ENCODE results near the gene ABCA7. TPM values are rescaled to one million over a fixed set of nuclear protein-coding genes. Genes with fewer than 3 reads are reported as not detected.

ABCA7 gene
- total RNA-seq, 1 experiment from 2014 or later = 40.3 TPM

DNA sequence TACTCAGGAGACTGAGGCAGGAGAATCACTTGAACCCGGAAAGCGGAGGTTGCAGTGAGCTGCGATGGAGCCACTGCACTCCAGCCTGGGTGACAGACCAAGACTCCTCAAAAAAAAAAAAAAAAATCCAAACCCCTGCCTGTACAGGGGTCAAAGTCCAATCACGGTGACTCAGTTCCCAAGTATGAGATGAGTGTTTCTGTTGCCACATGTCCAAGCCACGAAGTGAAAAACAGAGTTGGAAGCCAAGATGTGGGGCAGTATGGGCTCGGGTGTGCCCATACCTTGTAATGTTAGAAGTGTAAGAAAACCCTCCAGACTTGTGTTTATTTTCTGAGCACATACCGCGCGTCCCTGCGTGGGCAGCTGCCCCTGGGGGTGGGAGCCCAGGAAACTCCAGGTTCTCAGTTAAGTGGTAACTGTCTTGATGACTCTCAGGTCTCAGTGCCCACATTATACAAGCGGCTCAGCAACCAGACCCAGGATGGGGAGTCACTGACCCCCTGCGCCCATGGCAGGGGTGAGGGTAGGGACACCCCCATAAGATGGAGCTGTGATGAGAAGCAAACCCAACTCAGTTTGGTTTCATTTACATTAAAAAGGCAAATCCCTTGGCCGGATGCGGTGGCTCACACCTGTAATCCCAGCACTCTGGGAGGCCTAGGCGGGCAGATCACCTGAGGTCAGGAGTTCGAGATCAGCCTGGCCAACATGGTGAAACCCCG lies 62.7 kb downstream of the ABCA7 start (continued):
- TF ChIP-seq, protein P1, sequence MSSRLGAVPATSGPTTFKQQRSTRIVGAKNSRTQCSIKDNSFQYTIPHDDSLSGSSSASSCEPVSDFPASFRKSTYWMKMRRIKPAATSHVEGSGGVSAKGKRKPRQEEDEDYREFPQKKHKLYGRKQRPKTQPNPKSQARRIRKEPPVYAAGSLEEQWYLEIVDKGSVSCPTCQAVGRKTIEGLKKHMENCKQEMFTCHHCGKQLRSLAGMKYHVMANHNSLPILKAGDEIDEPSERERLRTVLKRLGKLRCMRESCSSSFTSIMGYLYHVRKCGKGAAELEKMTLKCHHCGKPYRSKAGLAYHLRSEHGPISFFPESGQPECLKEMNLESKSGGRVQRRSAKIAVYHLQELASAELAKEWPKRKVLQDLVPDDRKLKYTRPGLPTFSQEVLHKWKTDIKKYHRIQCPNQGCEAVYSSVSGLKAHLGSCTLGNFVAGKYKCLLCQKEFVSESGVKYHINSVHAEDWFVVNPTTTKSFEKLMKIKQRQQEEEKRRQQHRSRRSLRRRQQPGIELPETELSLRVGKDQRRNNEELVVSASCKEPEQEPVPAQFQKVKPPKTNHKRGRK (CRISPR knock-in tag; IDR thresholded peaks at IDR 0.05; ENCODE audit: borderline replicate concordance) = no peak
- no peak for TF ChIP-seq NFYB (CRISPR knock-in tag; conservative IDR thresholded peaks at IDR 0.05; ENCODE audit: low read depth)

DNA sequence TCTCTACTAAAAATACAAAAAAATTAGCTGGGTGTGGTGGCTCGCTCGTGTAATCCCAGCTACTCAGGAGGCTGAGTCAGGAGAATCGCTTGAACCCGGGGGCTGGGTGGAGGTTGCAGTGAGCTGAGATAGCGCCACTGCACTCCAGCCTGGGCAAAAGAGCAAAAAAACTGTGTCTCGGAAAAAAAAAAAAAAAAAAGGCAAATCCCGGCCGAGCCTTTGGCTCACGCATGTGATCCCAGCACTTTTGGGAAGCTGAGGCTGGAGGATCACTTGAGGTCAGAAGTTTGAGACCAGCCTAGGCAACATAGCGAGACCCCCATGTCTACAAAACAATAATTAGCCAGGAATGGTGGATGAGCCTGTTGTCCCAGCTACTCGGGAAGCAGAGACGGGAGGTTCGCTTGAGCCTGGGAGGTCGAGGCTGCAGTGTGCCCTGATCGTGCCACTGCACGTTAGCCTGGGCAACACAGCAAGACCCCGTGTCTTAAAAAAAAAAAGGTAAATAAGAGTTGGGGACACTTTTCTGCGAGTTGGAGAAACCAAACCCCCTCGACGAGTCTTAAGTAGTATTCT lies 63.3 kb downstream of the ABCA7 start:
- TF ChIP-seq ZNF121 (CRISPR knock-in tag; IDR thresholded peaks at IDR 0.05) (peak; percentile 100), GTF2I (CRISPR knock-in tag; conservative IDR thresholded peaks at IDR 0.05) (peak; percentile 85; the same call in 1 of the 2 replicates)
- TF ChIP-seq, protein P2, sequence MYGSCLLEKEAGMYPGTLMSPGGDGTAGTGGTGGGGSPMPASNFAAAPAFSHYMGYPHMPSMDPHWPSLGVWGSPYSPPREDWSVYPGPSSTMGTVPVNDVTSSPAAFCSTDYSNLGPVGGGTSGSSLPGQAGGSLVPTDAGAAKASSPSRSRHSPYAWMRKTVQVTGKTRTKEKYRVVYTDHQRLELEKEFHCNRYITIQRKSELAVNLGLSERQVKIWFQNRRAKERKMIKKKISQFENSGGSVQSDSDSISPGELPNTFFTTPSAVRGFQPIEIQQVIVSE (CRISPR knock-in tag; IDR thresholded peaks at IDR 0.05; ENCODE audit: borderline replicate concordance) = no peak
- TF ChIP-seq, protein P3, sequence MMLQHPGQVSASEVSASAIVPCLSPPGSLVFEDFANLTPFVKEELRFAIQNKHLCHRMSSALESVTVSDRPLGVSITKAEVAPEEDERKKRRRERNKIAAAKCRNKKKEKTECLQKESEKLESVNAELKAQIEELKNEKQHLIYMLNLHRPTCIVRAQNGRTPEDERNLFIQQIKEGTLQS (CRISPR knock-in tag; conservative IDR thresholded peaks at IDR 0.05) = no peak
- Mint-ChIP-seq H3K36me3 (no peaks in the 10 kb centered on the region), H3K9me3 (no peaks in the 10 kb centered on the region), H3K4me1 (peaks cover 15% of the 10 kb centered on the region), H3K27ac (peak overlapping the region; percentile 72; the same call in 1 of the 2 replicates), H3K4me3 (peak overlapping the region; percentile 51), H3K27me3 (ENCODE audit: low read depth) (no peaks in the 10 kb centered on the region)
- no peak for DNase-seq (ENCODE audit: low spot score)
- ChIA-PET POLR2A (interaction anchor here (0.7 to 1.1 kb wide), 2 partner anchors 10 to 22 kb away, joined by 4 to 5 read pairs; no protein-coding TSS in a partner anchor), CTCF (interaction anchor here (0.7 to 4.7 kb wide), 10 partner anchors 10 to 163 kb away, joined by 3 to 27 read pairs (median 4); partner anchors contain the start of genes ARHGAP45 and ATP5F1D)
- no peak for ATAC-seq

DNA sequence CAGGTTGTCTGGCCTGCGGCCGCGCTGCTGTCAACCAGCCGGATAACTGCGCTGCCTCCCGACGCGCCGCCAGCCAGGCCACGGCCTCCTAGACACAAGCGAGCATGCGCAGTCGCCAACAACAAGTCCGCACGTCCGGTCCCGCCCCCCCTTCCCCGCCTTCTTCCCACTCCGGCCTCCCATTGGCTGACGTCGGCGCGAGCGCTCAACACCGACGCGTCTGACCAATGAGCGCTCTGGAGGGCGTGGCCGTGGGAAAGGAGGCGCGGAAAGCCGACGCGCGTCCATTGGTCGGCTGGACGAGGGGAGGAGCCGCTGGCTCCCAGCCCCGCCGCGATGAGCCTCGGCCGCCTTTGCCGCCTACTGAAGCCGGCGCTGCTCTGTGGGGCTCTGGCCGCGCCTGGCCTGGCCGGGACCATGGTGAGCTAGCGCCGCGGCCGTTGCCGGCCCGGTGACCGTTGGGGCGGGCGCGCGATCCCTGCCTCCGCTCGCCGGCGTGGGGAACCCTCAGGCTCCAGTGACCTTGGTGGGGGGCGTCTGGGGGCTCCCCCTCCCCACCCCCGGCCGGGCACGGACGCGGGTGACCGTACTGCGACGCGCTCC lies 63.9 kb downstream of the ABCA7 start, which contains the start of gene GPX4:
Gene GPX4, plus strand, starts transcription at position 287 of the 603 bp plus-strand sequence. Its CDS starts 50 bp downstream, at position 337.
- H3K9me3 Mint-ChIP-seq = no peaks in the 10 kb centered on the region
- CTCF ChIA-PET = interaction anchor here (0.7 to 4.7 kb wide), 13 partner anchors 9 to 163 kb away, joined by 3 to 27 read pairs (median 4); partner anchors contain the start of genes ARHGAP45, ATP5F1D and CNN2
- H3K27me3 Mint-ChIP-seq (ENCODE audit: low read depth) = no peaks in the 10 kb centered on the region
- H3K4me3 Mint-ChIP-seq = peak within 1 kb of the TSS; percentile 71
- peak; percentile 84 for ATAC-seq
- no peaks in the 10 kb centered on the region for H3K36me3 Mint-ChIP-seq
- POLR2A ChIA-PET = interaction anchor here (0.5 to 1.1 kb wide), 6 partner anchors 10 to 87 kb away, joined by 3 to 5 read pairs (median 4); partner anchors contain the start of gene ARHGAP45
- peak; percentile 98 for DNase-seq (ENCODE audit: low spot score)
- H3K4me1 Mint-ChIP-seq = peaks cover 15% of the 10 kb centered on the region
- H3K27ac Mint-ChIP-seq = peak within 1 kb of the TSS; percentile 72; the same call in 1 of the 2 replicates
- TF ChIP-seq, protein P4, sequence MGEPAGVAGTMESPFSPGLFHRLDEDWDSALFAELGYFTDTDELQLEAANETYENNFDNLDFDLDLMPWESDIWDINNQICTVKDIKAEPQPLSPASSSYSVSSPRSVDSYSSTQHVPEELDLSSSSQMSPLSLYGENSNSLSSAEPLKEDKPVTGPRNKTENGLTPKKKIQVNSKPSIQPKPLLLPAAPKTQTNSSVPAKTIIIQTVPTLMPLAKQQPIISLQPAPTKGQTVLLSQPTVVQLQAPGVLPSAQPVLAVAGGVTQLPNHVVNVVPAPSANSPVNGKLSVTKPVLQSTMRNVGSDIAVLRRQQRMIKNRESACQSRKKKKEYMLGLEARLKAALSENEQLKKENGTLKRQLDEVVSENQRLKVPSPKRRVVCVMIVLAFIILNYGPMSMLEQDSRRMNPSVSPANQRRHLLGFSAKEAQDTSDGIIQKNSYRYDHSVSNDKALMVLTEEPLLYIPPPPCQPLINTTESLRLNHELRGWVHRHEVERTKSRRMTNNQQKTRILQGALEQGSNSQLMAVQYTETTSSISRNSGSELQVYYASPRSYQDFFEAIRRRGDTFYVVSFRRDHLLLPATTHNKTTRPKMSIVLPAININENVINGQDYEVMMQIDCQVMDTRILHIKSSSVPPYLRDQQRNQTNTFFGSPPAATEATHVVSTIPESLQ (CRISPR knock-in tag; IDR thresholded peaks at IDR 0.05) = no peak
- TF ChIP-seq, protein P5, sequence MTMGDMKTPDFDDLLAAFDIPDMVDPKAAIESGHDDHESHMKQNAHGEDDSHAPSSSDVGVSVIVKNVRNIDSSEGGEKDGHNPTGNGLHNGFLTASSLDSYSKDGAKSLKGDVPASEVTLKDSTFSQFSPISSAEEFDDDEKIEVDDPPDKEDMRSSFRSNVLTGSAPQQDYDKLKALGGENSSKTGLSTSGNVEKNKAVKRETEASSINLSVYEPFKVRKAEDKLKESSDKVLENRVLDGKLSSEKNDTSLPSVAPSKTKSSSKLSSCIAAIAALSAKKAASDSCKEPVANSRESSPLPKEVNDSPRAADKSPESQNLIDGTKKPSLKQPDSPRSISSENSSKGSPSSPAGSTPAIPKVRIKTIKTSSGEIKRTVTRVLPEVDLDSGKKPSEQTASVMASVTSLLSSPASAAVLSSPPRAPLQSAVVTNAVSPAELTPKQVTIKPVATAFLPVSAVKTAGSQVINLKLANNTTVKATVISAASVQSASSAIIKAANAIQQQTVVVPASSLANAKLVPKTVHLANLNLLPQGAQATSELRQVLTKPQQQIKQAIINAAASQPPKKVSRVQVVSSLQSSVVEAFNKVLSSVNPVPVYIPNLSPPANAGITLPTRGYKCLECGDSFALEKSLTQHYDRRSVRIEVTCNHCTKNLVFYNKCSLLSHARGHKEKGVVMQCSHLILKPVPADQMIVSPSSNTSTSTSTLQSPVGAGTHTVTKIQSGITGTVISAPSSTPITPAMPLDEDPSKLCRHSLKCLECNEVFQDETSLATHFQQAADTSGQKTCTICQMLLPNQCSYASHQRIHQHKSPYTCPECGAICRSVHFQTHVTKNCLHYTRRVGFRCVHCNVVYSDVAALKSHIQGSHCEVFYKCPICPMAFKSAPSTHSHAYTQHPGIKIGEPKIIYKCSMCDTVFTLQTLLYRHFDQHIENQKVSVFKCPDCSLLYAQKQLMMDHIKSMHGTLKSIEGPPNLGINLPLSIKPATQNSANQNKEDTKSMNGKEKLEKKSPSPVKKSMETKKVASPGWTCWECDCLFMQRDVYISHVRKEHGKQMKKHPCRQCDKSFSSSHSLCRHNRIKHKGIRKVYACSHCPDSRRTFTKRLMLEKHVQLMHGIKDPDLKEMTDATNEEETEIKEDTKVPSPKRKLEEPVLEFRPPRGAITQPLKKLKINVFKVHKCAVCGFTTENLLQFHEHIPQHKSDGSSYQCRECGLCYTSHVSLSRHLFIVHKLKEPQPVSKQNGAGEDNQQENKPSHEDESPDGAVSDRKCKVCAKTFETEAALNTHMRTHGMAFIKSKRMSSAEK (CRISPR knock-in tag; IDR thresholded peaks at IDR 0.05; ENCODE audit: borderline replicate concordance) = no peak
- 0 out of 2 replicates have a peak, but pooled peaks have one; percentile 18 for TF ChIP-seq TP53 (CRISPR knock-in tag; IDR thresholded peaks at IDR 0.05)
- TF ChIP-seq FOXJ3 (CRISPR knock-in tag; IDR thresholded peaks at IDR 0.05; ENCODE audit: borderline replicate concordance) = no peak
- TF ChIP-seq, protein P6, sequence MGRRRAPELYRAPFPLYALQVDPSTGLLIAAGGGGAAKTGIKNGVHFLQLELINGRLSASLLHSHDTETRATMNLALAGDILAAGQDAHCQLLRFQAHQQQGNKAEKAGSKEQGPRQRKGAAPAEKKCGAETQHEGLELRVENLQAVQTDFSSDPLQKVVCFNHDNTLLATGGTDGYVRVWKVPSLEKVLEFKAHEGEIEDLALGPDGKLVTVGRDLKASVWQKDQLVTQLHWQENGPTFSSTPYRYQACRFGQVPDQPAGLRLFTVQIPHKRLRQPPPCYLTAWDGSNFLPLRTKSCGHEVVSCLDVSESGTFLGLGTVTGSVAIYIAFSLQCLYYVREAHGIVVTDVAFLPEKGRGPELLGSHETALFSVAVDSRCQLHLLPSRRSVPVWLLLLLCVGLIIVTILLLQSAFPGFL (CRISPR knock-in tag; IDR thresholded peaks at IDR 0.05; ENCODE audit: borderline replicate concordance) = no peak
- TF ChIP-seq ZNF317 (CRISPR knock-in tag; IDR thresholded peaks at IDR 0.05; ENCODE audit: borderline replicate concordance, low read depth) = 0 out of 2 replicates have a peak, but pooled peaks have one; percentile 39
- TF ChIP-seq, protein P3 (CRISPR knock-in tag; conservative IDR thresholded peaks at IDR 0.05) = no peak
- no peak for TF ChIP-seq CREB1 (CRISPR knock-in tag; IDR thresholded peaks at IDR 0.05)
